ENCODE data around the gene HYI. TPM values are rescaled to one million over a fixed set of nuclear protein-coding genes. Genes with fewer than 3 reads are reported as not detected.

Gene HYI
- total RNA-seq, 2 experiments from 2014 or later, result 10.8 to 13.5 TPM

GRCh38 chr1:43448955-43449707 lies 4.6 kb downstream of the HYI start:
- no peak overlapping the region for H3K27ac Mint-ChIP-seq
- H3K4me1 Mint-ChIP-seq, result peaks cover 10% of the 10 kb centered on the region
- ChIA-PET CTCF (no interaction called here), POLR2A (no interaction called here)
- no peak overlapping the region for H3K4me3 Mint-ChIP-seq
- H3K27me3 Mint-ChIP-seq, result no peaks in the 10 kb centered on the region
- peaks cover 22% of the 10 kb centered on the region for H3K36me3 Mint-ChIP-seq (ENCODE audit: low read depth)
- intact Hi-C loops (cut with DNase I, micrococcal nuclease), result no loop called here
- DNase-seq, result no peak
- H3K9me3 Mint-ChIP-seq (ENCODE audit: low read depth), result no peaks in the 10 kb centered on the region
- ATAC-seq, result no peak

- peaks cover 30% of the 10 kb centered on the region for H3K36me3 Mint-ChIP-seq (ENCODE audit: low read depth)
- no peak for ATAC-seq
- no peaks in the 10 kb centered on the region for H3K9me3 Mint-ChIP-seq (ENCODE audit: low read depth)
- POLR2A ChIA-PET, result no interaction called here
- H3K4me3 Mint-ChIP-seq, result no peak overlapping the region
- H3K27ac Mint-ChIP-seq, result no peak overlapping the region
- DNase-seq, result no peak
- CTCF ChIA-PET, result no interaction called here
- H3K27me3 Mint-ChIP-seq, result no peaks in the 10 kb centered on the region
- intact Hi-C loops (cut with DNase I, micrococcal nuclease), result no loop called here
- H3K4me1 Mint-ChIP-seq, result peaks cover 6% of the 10 kb centered on the region
Measured at GRCh38 chr1:43447891-43448708, 5.6 kb downstream of the HYI start.

GRCh38 chr1:43446881-43447835 lies 6.6 kb downstream of the HYI start:
- H3K36me3 Mint-ChIP-seq (ENCODE audit: low read depth), result peaks cover 29% of the 10 kb centered on the region
- CTCF ChIA-PET, result no interaction called here
- ATAC-seq (no peak), DNase-seq (no peak)
- no peak overlapping the region for H3K4me3 Mint-ChIP-seq
- intact Hi-C loops (cut with DNase I, micrococcal nuclease), result no loop called here
- H3K9me3 Mint-ChIP-seq (ENCODE audit: low read depth), result no peaks in the 10 kb centered on the region
- H3K27ac Mint-ChIP-seq, result no peak overlapping the region
- no peaks in the 10 kb centered on the region for H3K4me1 Mint-ChIP-seq
- H3K27me3 Mint-ChIP-seq, result no peaks in the 10 kb centered on the region
- POLR2A ChIA-PET, result no interaction called here

- intact Hi-C loops (cut with DNase I, micrococcal nuclease), result no loop called here
- DNase-seq (no peak), ATAC-seq (no peak)
- ChIA-PET POLR2A (no interaction called here), CTCF (no interaction called here)
- H3K27ac Mint-ChIP-seq, result no peak overlapping the region
- peaks cover 32% of the 10 kb centered on the region for H3K36me3 Mint-ChIP-seq (ENCODE audit: low read depth)
- no peaks in the 10 kb centered on the region for H3K9me3 Mint-ChIP-seq (ENCODE audit: low read depth)
- no peak overlapping the region for H3K4me3 Mint-ChIP-seq
- H3K27me3 Mint-ChIP-seq, result no peaks in the 10 kb centered on the region
- H3K4me1 Mint-ChIP-seq, result no peaks in the 10 kb centered on the region
Measured at GRCh38 chr1:43446388-43446740, 7.4 kb downstream of the HYI start.

GRCh38 chr1:43445606-43446387 lies 7.9 kb downstream of the HYI start:
- Mint-ChIP-seq H3K27me3 (no peaks in the 10 kb centered on the region), H3K27ac (no peak overlapping the region), H3K9me3 (ENCODE audit: low read depth) (no peaks in the 10 kb centered on the region), H3K4me3 (no peak overlapping the region), H3K36me3 (ENCODE audit: low read depth) (peaks cover 35% of the 10 kb centered on the region), H3K4me1 (no peaks in the 10 kb centered on the region)
- ChIA-PET POLR2A (no interaction called here), CTCF (no interaction called here)
- ATAC-seq, result no peak
- DNase-seq, result no peak
- intact Hi-C loops (cut with DNase I, micrococcal nuclease), result no loop called here

GRCh38 chr1:43444836-43445235 lies 8.9 kb downstream of the HYI start:
- DNase-seq, result no peak
- CTCF ChIA-PET, result no interaction called here
- no peak overlapping the region for H3K27ac Mint-ChIP-seq
- H3K36me3 Mint-ChIP-seq (ENCODE audit: low read depth), result peaks cover 32% of the 10 kb centered on the region
- intact Hi-C loops (cut with DNase I, micrococcal nuclease), result no loop called here
- ATAC-seq, result no peak
- H3K9me3 Mint-ChIP-seq (ENCODE audit: low read depth), result no peaks in the 10 kb centered on the region
- H3K4me1 Mint-ChIP-seq, result no peaks in the 10 kb centered on the region
- POLR2A ChIA-PET, result no interaction called here
- no peak overlapping the region for H3K4me3 Mint-ChIP-seq
- H3K27me3 Mint-ChIP-seq, result no peaks in the 10 kb centered on the region

- H3K9me3 Mint-ChIP-seq (ENCODE audit: low read depth), result no peaks in the 10 kb centered on the region
- DNase-seq, result no peak
- CTCF ChIA-PET, result no interaction called here
- H3K36me3 Mint-ChIP-seq (ENCODE audit: low read depth), result peaks cover 34% of the 10 kb centered on the region
- no peak for ATAC-seq
- no peaks in the 10 kb centered on the region for H3K4me1 Mint-ChIP-seq
- intact Hi-C loops (cut with DNase I, micrococcal nuclease), result no loop called here
- no peaks in the 10 kb centered on the region for H3K27me3 Mint-ChIP-seq
- POLR2A ChIA-PET, result no interaction called here
- H3K27ac Mint-ChIP-seq, result no peak overlapping the region
- no peak overlapping the region for H3K4me3 Mint-ChIP-seq
Measured at GRCh38 chr1:43444151-43444828, 9.4 kb downstream of the HYI start.

GRCh38 chr1:43443197-43443946 lies 10.4 kb downstream of the HYI start:
- peaks cover 41% of the 10 kb centered on the region for H3K36me3 Mint-ChIP-seq (ENCODE audit: low read depth)
- H3K4me3 Mint-ChIP-seq, result no peak overlapping the region
- ATAC-seq (no peak), DNase-seq (peak; percentile 1)
- POLR2A ChIA-PET, result no interaction called here
- H3K27ac Mint-ChIP-seq, result no peak overlapping the region
- H3K4me1 Mint-ChIP-seq, result no peaks in the 10 kb centered on the region
- CTCF ChIA-PET, result interaction anchor here (0.6 to 1.1 kb wide), 3 partner anchors 12 to 615 kb away, joined by 3 to 5 read pairs (median 3); no protein-coding TSS in a partner anchor
- no peaks in the 10 kb centered on the region for H3K9me3 Mint-ChIP-seq (ENCODE audit: low read depth)
- no peaks in the 10 kb centered on the region for H3K27me3 Mint-ChIP-seq
- intact Hi-C loops (cut with DNase I, micrococcal nuclease), result no loop called here

- H3K4me1 Mint-ChIP-seq, result no peaks in the 10 kb centered on the region
- H3K9me3 Mint-ChIP-seq (ENCODE audit: low read depth), result no peaks in the 10 kb centered on the region
- H3K27ac Mint-ChIP-seq, result no peak overlapping the region
- DNase-seq (peak; percentile 3), ATAC-seq (no peak)
- no peaks in the 10 kb centered on the region for H3K27me3 Mint-ChIP-seq
- intact Hi-C loops (cut with DNase I, micrococcal nuclease), result no loop called here
- H3K4me3 Mint-ChIP-seq, result no peak overlapping the region
- ChIA-PET POLR2A (no interaction called here), CTCF (interaction anchor here (0.6 to 1.1 kb wide), 4 partner anchors 11 to 616 kb away, joined by 3 to 5 read pairs (median 3); no protein-coding TSS in a partner anchor)
- peaks cover 41% of the 10 kb centered on the region for H3K36me3 Mint-ChIP-seq (ENCODE audit: low read depth)
Measured at GRCh38 chr1:43442756-43443155, 11.0 kb downstream of the HYI start.

- ATAC-seq, result no peak
Measured at GRCh38 chr1:43441894-43442637, 11.7 kb downstream of the HYI start.

More at GRCh38 chr1:43441894-43442637, 11.7 kb downstream of the HYI start:
- Mint-ChIP-seq H3K27ac (no peak overlapping the region), H3K27me3 (no peaks in the 10 kb centered on the region), H3K4me1 (no peaks in the 10 kb centered on the region), H3K9me3 (ENCODE audit: low read depth) (no peaks in the 10 kb centered on the region), H3K36me3 (ENCODE audit: low read depth) (peaks cover 36% of the 10 kb centered on the region), H3K4me3 (no peak overlapping the region)
- peak; percentile 3 for DNase-seq
- ChIA-PET POLR2A (no interaction called here), CTCF (interaction anchor here (0.6 to 1.6 kb wide), 3 partner anchors 11 to 222 kb away, joined by 3 to 5 read pairs (median 3); no protein-coding TSS in a partner anchor)
- intact Hi-C loops (cut with DNase I, micrococcal nuclease), result no loop called here

All from activated CD4-positive, alpha-beta T cell treated with anti-CD3 and anti-CD28 coated beads for 36 hours (primary cell).